C4-2B (cell line): Measurements from ENCODE around the gene GGN.
"Not testable (repeated sequence)": the region's sequence is repeated elsewhere in the genome, so short reads cannot be mapped to it uniquely, and the experiment has no call there.

Experiments used
- H3K27ac ChIP-seq: fragments of 450-650 bp; 2 replicates; pipeline ENCODE4 v1.5.1; 2017
- CTCF ChIP-seq: fragments of 450-650 bp; conservative IDR thresholded peaks from 2 replicates; pipeline ENCODE4 v1.5.1; 2017; ENCODE audit warnings: mild to moderate bottlenecking
- ZFX ChIP-seq: fragments of 450-650 bp; IDR thresholded peaks from 2 replicates; pipeline ENCODE4 v1.6.1; 2017

Gene GGN

GRCh38 chr19:38411041-38411712 is 23.3 kb upstream of the GGN start:
- H3K27ac ChIP-seq = no peak overlapping the region
- TF ChIP-seq CTCF (no peak), ZFX (no peak)

DNA sequence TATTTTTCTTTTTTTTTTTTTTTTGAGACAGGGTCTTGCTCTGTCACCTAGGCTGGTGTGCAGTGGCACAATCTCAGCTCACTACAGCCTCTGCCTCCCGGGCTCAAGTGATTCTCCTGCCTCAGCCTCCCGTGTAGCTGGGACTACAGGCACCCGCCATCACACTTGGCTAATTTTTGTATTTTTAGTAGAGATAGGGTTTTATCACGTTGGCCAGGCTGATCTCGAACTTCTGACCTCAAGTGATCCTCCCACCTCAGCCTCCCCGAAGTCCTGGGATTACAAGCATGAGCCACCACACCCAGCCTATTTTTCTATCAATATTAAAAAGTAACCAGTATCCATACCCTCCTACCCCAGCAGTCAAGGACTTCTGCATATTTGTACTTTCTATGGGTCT is 22.6 kb upstream of the GGN start:
- H3K27ac ChIP-seq = not testable (repeated sequence)

DNA sequence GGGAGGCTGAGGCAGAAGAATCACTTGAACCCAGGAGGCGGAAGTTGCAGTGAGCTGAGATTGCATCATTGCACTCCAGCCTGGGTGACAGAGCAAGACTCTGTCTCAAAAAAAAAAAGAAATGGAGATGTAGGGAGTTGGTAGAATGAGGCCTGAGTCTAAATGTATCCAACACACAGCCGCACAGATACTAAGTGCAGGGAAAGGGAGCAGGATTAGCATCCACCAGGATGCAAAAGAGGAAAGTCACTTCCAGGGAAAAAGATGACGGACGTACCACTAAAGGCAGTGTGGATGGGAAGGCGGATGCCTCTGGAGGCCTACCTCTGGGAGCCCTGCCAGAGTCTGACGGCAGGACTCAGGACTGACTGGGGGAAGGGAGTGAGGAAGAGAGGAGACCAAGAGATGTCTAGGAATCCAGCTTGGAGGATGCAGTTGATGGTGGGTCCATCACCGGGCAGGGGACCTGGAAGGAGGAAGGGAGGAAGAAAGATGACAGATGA is 21.8 kb upstream of the GGN start:
- no peak overlapping the region for H3K27ac ChIP-seq
- TF ChIP-seq CTCF (no peak), ZFX (no peak)

DNA sequence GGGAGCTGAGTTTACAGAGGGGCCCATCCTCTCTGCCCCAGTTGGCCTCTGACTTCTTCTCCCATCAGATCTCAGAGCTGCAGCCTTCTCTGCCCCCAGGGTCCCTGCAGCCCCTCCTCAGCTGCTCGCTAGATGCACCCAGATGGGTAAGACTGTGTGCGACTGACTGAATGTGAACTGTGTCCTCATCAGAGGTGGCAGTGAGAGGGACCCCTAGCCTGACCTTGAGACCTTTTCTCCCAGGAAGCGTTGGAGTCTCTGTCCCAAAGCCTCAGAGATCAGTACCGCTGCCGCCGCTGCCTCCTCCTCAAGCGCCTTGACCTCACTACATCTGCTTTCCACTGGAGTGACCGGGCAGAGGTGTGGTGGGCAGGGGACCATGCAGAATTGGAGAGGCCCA is 17.4 kb upstream of the GGN start:
- no peak for TF ChIP-seq ZFX
- no peak for TF ChIP-seq CTCF
- H3K27ac ChIP-seq = no peak overlapping the region

GRCh38 chr19:38404858-38405257 is 17.0 kb upstream of the GGN start:
- no peak overlapping the region for H3K27ac ChIP-seq
- no peak for TF ChIP-seq ZFX
- TF ChIP-seq CTCF = no peak

GRCh38 chr19:38402967-38403674 is 15.3 kb upstream of the GGN start, which contains the start of gene FAM98C:
FAM98C (plus strand) TSS chr19:38403093; CDS start chr19:38403154, 61 bp downstream.
- peak within 1 kb of the TSS; percentile 90 for H3K27ac ChIP-seq
- TF ChIP-seq CTCF = peak; percentile 98
- peak; percentile 87; the same call in 1 of the 2 replicates for TF ChIP-seq ZFX

DNA sequence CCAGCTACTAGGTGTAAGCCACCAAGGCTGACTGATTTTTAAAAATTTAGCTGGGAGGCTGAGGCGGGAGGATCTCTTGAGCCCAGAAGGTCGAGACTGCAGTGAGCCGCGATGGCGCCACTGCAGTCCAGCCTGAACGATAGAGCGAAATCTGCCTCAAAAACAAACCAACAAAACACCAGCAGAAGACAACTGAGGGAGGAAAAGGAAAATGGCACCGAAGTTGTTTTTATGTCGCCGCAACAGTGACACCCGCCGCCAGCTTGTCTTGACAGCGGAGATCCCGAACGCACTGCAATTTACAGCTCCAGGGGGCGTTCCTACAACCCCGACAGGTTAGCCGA is 14.8 kb upstream of the GGN start:
- TF ChIP-seq CTCF = no peak
- no peak for TF ChIP-seq ZFX
- H3K27ac ChIP-seq = peak overlapping the region; percentile 90
